NCI-H146 treated with DMSO at 0.1 percent for 48 hours (cell line): ENCODE data around the gene ESYT3.

Source experiments
- DNase-seq: peaks from one replicate; lab custom pipeline; 2025; ENCODE audit not compliant: unreplicated experiment; lab: John Stamatoyannopoulos, UW

Gene ESYT3

GRCh38 chr3:138459619-138460535, 25.5 kb downstream of the ESYT3 start:
- DNase-seq: no peak

- DNase-seq: no peak
Observed at GRCh38 chr3:138460536-138461205, 26.3 kb downstream of the ESYT3 start.

- no peak for DNase-seq
Observed at GRCh38 chr3:138461246-138461645, 26.8 kb downstream of the ESYT3 start.

GRCh38 chr3:138461896-138462295, 27.5 kb downstream of the ESYT3 start:
- no peak for DNase-seq

- no peak for DNase-seq
Observed at GRCh38 chr3:138463724-138464490, 29.5 kb downstream of the ESYT3 start.

GRCh38 chr3:138464491-138464860, 30.1 kb downstream of the ESYT3 start:
- no peak for DNase-seq

- DNase-seq: no peak
Observed at GRCh38 chr3:138465451-138465850, 31.0 kb downstream of the ESYT3 start.

- no peak for DNase-seq
Observed at GRCh38 chr3:138465925-138466324, 31.5 kb downstream of the ESYT3 start.

GRCh38 chr3:138467931-138468330, 33.5 kb downstream of the ESYT3 start:
- no peak for DNase-seq

GRCh38 chr3:138468451-138468850, 34.0 kb downstream of the ESYT3 start:
- DNase-seq: no peak

GRCh38 chr3:138468886-138469285, 34.5 kb downstream of the ESYT3 start:
- no peak for DNase-seq

- no peak for DNase-seq
Observed at GRCh38 chr3:138469874-138470273, 35.5 kb downstream of the ESYT3 start.

GRCh38 chr3:138470687-138471086, 36.3 kb downstream of the ESYT3 start:
- no peak for DNase-seq

GRCh38 chr3:138471481-138471880, 37.1 kb downstream of the ESYT3 start:
- no peak for DNase-seq

GRCh38 chr3:138472141-138472825, 37.9 kb downstream of the ESYT3 start:
- no peak for DNase-seq

GRCh38 chr3:138473391-138473790, 39.0 kb downstream of the ESYT3 start:
- no peak for DNase-seq

GRCh38 chr3:138474163-138474562, 39.7 kb downstream of the ESYT3 start:
- no peak for DNase-seq

GRCh38 chr3:138476526-138476925, 42.1 kb downstream of the ESYT3 start:
- DNase-seq: no peak

- no peak for DNase-seq
Observed at GRCh38 chr3:138477120-138477519, 42.7 kb downstream of the ESYT3 start.

- DNase-seq: no peak
Observed at GRCh38 chr3:138477801-138478200, 43.4 kb downstream of the ESYT3 start.

GRCh38 chr3:138479438-138479863, 45.0 kb downstream of the ESYT3 start:
- peak; percentile 47 for DNase-seq
